Erythroblast (primary cell): ENCODE data around the gene GLIS1.

Experiments
- GATA1 ChIP-seq: IDR thresholded peaks from 2 replicates; pipeline ENCODE4 v1.6.1; 2011; ENCODE audit warnings: low read depth, mild to moderate bottlenecking, control low read depth, low read length, moderate library complexity
- POLR2A ChIP-seq: IDR thresholded peaks from 2 replicates; pipeline ENCODE4 v1.6.1; 2011; ENCODE audit warnings: mild to moderate bottlenecking, low read length

DNA sequence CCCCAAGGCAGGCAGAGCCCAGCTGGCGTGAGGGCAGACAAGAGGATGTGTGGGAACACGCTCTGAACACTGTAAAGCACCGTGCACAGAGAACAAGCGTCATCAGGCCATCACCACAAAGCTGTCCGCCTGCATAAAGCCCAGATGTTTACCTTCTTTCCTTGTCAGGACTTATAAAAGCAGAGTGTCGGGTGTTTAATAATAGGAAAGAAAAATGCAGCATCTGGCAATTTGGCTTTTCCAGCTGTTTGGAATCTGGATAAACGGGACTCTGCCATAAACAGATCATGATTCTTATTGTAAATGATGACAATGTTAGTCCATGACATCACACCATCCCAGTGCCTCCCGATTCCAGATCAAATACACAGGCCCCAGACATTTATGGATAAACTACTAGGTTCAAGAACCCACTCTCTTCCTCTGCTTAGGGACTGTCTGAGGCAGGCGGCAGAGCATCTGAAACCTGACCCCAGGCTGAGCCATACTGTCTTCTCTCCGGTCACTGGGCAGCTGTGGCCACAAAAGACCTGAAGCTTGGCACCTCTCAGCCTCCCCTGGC, 4.2 kb downstream of the GLIS1 start:
- TF ChIP-seq POLR2A (no peak), GATA1 (no peak)
